Subcutaneous adipose tissue (tissue), 4 donors: Measurements from ENCODE around the gene NLRP8. TPM values are rescaled to one million over a fixed set of nuclear protein-coding genes. Genes with fewer than 3 reads are reported as not detected.

ENCODE experiments used
- total RNA-seq, 4 donors: library from RNA; depleted of rRNA; stranded (reverse); fragments of >200 nt; gene quantifications; one replicate each; pipeline ENCODE4 v1.1.0, GENCODE V29; 2016
- TF ChIP-seq, protein P1 (sequence below): fragments of 450-650 bp; IDR thresholded peaks from one replicate; pipeline ENCODE4 v1.5.1; 2016; ENCODE audit warnings: low read depth, mild to moderate bottlenecking, control low read depth, antibody characterized with exemption, moderate library complexity

The NLRP8 gene
- not detected for total RNA-seq

DNA sequence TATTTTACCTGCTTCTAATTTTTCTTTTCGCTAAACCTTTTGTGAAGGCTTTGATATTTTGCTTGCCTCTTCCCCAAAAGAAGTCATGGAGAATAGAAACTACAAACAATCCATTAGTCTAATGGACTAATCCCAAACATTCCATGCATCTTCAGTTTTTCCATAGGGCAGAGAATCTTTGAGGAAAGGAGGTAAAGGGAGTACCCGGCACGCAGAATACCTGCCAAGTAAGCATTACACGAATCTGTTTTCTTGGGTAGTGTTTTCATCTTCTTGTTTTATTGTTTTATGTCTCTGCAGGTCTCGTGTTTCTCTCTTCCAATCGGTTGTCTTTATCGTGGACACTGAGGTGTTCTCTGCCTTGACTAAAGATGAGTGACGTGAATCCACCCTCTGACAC lies at the start of gene NLRP8:
TSS of gene NLRP8 (plus strand) at position 301 of the 400 bp plus-strand sequence.
- TF ChIP-seq, protein P1, sequence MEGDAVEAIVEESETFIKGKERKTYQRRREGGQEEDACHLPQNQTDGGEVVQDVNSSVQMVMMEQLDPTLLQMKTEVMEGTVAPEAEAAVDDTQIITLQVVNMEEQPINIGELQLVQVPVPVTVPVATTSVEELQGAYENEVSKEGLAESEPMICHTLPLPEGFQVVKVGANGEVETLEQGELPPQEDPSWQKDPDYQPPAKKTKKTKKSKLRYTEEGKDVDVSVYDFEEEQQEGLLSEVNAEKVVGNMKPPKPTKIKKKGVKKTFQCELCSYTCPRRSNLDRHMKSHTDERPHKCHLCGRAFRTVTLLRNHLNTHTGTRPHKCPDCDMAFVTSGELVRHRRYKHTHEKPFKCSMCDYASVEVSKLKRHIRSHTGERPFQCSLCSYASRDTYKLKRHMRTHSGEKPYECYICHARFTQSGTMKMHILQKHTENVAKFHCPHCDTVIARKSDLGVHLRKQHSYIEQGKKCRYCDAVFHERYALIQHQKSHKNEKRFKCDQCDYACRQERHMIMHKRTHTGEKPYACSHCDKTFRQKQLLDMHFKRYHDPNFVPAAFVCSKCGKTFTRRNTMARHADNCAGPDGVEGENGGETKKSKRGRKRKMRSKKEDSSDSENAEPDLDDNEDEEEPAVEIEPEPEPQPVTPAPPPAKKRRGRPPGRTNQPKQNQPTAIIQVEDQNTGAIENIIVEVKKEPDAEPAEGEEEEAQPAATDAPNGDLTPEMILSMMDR: no peak

DNA sequence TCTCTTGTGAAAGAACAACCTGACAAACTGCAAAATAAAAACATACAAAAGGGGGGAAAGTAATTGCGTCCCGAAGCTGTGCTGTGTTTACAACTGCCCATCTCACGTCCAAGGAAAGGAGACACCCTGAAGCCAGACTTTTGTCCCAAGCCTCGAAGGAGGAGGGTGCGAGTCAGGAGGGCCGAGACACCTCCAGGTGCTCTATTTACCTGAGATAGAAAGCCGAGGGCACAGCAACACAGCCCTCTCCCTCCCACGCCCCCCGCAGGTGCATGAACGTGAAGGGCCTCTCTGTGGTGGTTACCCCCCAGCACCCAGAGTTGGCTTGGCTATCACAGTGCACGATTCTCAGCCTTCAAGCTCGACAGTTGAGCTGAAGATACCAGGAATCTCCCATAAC lies 48.7 kb upstream of the NLRP8 start:
- TF ChIP-seq, protein P1: no peak

DNA sequence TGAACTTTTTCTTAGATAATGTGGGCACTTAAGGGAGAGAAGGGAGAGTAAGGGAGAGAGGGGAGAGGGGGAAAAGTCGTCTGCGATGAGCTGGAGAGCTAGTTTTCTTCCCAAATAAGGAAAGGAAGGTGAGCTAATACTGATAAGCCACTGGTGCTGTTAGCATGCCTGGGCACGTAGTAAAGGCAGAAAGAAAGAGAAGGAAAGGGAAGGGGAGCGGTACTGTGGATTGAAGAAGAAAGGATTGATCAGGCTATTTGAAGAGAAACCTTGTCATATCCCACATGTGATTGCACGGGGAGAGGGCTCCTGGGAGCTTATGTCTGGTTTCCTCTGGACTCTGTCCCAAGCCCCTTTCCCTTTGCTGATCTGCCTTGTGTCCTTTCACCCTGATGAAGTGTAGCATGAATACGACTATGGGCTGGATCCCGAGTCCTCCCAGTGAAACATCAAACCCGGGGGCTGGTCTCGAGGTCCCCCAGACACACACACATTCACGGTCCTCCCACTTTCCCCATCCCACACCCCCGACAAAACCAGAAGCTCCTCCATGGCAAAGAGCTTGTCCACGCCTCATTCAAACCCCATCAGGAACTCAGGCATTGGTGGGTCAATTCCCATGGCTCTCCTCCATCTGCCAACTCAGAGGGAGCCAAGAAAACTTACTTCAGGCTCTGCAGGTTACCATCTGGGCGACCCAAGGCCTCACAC lies 46.1 kb upstream of the NLRP8 start:
- TF ChIP-seq, protein P1: no peak

DNA sequence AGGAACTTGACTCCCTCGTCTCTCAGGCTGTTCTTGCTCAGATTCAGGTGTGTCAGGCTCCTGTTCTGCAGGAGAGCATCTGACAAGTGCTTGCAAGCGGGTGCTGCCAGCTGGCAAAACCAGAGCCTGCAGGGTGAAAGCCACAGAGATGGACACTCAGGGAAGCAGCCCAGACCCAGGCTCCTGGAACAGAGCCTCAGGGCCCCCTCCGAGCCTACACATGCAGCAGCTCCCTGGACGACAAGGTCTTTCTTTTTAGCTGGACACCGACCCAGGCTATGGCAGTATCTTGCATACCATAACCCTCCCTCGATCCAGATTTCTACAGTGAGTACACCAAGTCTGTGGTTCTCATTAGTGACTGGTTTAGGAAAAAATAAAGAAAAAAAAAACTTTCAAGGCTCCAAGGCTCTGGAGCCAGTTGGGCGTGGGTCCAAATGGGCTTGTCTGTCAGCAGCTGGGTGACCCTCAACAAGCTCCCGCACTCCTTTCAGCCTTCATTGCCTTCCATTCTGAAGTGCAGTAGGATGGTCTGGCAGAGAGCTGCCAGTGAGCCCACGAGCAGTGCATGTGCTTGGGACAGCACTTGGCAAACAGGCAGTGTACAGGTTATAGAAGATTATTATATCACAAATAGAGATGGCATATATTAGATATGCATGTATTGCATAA lies 45.4 kb upstream of the NLRP8 start:
- TF ChIP-seq, protein P1: no peak

DNA sequence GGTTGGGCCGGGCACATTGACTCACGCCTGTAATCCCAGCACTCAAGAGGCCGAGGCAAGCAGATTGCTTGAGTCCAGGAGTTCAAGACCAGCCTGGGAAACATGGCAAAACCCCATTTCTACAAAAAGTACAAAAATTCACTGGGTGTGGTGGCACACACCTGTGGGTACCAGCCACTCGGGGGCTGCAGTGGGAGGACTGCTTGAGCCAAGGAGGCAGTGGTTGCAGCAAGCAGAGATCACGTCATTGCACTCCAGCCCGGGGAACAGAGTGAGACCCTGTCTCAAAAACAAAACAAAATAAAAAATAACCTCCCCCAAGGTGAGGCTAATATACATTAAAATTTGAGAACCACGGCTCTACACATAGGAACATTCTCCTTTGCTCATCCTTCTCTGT lies 40.3 kb upstream of the NLRP8 start:
- TF ChIP-seq, protein P1: no peak

DNA sequence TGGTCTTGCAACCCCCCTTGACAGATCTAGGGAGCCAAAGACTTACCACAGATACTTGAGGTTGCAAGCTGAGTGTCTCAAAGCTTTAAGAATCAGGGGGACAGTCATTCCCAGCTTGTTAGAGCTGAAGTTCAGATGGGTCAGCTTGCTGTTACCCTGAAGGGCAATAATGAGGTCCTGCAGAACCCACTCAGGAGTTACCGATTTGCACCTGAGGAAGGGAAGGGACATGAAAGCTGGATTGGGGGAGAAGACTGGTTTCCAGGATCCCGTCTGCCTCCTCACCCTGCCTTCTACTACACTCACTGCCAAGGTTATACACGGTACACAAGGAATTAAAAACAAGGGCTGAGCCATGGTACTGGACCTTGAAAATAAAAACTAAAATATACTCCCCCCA lies 39.9 kb upstream of the NLRP8 start:
- TF ChIP-seq, protein P1: no peak

DNA sequence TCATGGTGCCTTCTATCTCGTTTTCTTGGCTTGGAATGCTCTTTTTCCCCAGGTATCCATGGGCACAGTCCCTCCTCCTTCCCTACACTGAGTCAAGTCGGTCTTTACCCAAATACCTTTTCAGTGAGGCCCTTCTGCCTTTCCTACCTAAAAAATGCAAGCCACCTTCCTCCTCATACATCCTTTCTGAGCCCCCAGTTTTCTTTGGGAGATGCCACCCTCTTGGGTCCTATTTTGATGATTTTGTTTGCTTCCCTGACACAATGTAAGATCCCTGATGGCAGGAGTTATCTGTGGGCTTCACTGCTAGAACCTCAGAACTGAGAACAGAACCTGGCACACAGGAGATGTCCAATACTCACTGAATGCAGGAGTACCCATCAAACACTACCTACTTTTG lies 37.8 kb upstream of the NLRP8 start:
- TF ChIP-seq, protein P1: no peak
